WERI-Rb-1 (cell line): ENCODE measurements around the gene RASAL1.
A peak's percentile ranks its signal among the peaks of the same experiment; 100 is the strongest.

ENCODE experiments used
- DNase-seq: peaks from one replicate; pipeline ENCODE4 v3.0.0-alpha.2; 2020
- H3K27ac ChIP-seq: fragments of 250-450 bp; sonication (Bioruptor Pico); 2 replicates; pipeline ENCODE4 v1.5.1; 2020; ENCODE audit warnings: mild to moderate bottlenecking, moderate library complexity
- H3K27me3 ChIP-seq: fragments of 250-450 bp; sonication (Bioruptor Pico); 2 replicates; pipeline ENCODE4 v1.5.1; 2021; ENCODE audit warnings: mild to moderate bottlenecking, low read depth, moderate library complexity; ENCODE audit not compliant: insufficient read depth, severe bottlenecking
- H3K36me3 ChIP-seq: fragments of 250-450 bp; sonication (Bioruptor Pico); 2 replicates; pipeline ENCODE4 v1.5.1; 2020; ENCODE audit warnings: mild to moderate bottlenecking, moderate library complexity
- H3K4me3 ChIP-seq: 2 replicates; pipeline ENCODE4 v1.5.1; 2011; ENCODE audit warnings: low read depth, mild to moderate bottlenecking, control low read depth, low read length
- H3K9me3 ChIP-seq: fragments of 250-450 bp; sonication (Bioruptor Pico); 2 replicates; pipeline ENCODE4 v1.5.1; 2021; ENCODE audit warnings: mild to moderate bottlenecking, moderate library complexity; ENCODE audit not compliant: severe bottlenecking
- TF ChIP-seq, protein P1 (sequence below): IDR thresholded peaks from 2 replicates; pipeline ENCODE4 v1.5.1; 2011; ENCODE audit warnings: low read depth, mild to moderate bottlenecking, control low read depth, inconsistent platforms, low read length

Gene RASAL1

GRCh38 chr12:113152835-113153814 lies 17.6 kb upstream of the RASAL1 start:
- H3K27ac ChIP-seq = peak overlapping the region; percentile 73
- TF ChIP-seq, protein P1, sequence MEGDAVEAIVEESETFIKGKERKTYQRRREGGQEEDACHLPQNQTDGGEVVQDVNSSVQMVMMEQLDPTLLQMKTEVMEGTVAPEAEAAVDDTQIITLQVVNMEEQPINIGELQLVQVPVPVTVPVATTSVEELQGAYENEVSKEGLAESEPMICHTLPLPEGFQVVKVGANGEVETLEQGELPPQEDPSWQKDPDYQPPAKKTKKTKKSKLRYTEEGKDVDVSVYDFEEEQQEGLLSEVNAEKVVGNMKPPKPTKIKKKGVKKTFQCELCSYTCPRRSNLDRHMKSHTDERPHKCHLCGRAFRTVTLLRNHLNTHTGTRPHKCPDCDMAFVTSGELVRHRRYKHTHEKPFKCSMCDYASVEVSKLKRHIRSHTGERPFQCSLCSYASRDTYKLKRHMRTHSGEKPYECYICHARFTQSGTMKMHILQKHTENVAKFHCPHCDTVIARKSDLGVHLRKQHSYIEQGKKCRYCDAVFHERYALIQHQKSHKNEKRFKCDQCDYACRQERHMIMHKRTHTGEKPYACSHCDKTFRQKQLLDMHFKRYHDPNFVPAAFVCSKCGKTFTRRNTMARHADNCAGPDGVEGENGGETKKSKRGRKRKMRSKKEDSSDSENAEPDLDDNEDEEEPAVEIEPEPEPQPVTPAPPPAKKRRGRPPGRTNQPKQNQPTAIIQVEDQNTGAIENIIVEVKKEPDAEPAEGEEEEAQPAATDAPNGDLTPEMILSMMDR = peak; percentile 68

GRCh38 chr12:113152196-113152834 lies 16.8 kb upstream of the RASAL1 start:
- Histone ChIP-seq H3K4me3 (peak overlapping the region; percentile 48), H3K27me3 (no peaks in the 10 kb centered on the region), H3K9me3 (no peaks in the 10 kb centered on the region), H3K36me3 (peaks cover 2% of the 10 kb centered on the region), H3K27ac (no peak overlapping the region; the same call in 1 of the 2 replicates)
- no peak for DNase-seq
- TF ChIP-seq, protein P1 = no peak

More at GRCh38 chr12:113152835-113153814, 17.6 kb upstream of the RASAL1 start:
- Histone ChIP-seq H3K4me3 (peak overlapping the region; percentile 48), H3K9me3 (no peaks in the 10 kb centered on the region), H3K36me3 (peaks cover 10% of the 10 kb centered on the region), H3K27me3 (no peaks in the 10 kb centered on the region)
- DNase-seq = peak; percentile 79

GRCh38 chr12:113151655-113152054 lies 16.1 kb upstream of the RASAL1 start:
- no peak overlapping the region for H3K27ac ChIP-seq
- no peaks in the 10 kb centered on the region for H3K27me3 ChIP-seq
- TF ChIP-seq, protein P1 = no peak
- no peaks in the 10 kb centered on the region for H3K9me3 ChIP-seq
- no peak overlapping the region for H3K4me3 ChIP-seq
- no peaks in the 10 kb centered on the region for H3K36me3 ChIP-seq
- DNase-seq = no peak

- TF ChIP-seq, protein P1 = no peak
- H3K4me3 ChIP-seq = no peak within 1 kb of the TSS
- DNase-seq = peak; percentile 82
- H3K27ac ChIP-seq = no peak within 1 kb of the TSS
- H3K9me3 ChIP-seq = no peaks in the 10 kb centered on the region
- no peaks in the 10 kb centered on the region for H3K27me3 ChIP-seq
- no peaks in the 10 kb centered on the region for H3K36me3 ChIP-seq
These were observed 14.0 kb upstream of the RASAL1 start, which contains the start of gene CFAP73 for GRCh38 chr12:113149361-113150150. TSS of gene CFAP73 (plus strand) at chr12:113149724. CDS start at chr12:113149858, 134 bp downstream.

GRCh38 chr12:113146999-113147398 lies 11.4 kb upstream of the RASAL1 start:
- TF ChIP-seq, protein P1 = no peak
- H3K27me3 ChIP-seq = no peaks in the 10 kb centered on the region
- H3K4me3 ChIP-seq = no peak overlapping the region
- H3K9me3 ChIP-seq = no peaks in the 10 kb centered on the region
- H3K27ac ChIP-seq = no peak overlapping the region
- DNase-seq = no peak
- no peaks in the 10 kb centered on the region for H3K36me3 ChIP-seq
